Pulmonary artery endothelial cell (primary cell): ENCODE results near the gene PCSK6. TPM values are rescaled to one million over a fixed set of nuclear protein-coding genes. Genes with fewer than 3 reads are reported as not detected.

ENCODE experiments used
- DNase-seq: peaks from one replicate; pipeline ENCODE4 v3.0.0-alpha.2; 2011; ENCODE audit warnings: low read depth, low spot score
- total RNA-seq: library from RNA; depleted of rRNA; stranded (reverse); fragments of >200 nt; gene quantifications from 2 replicates; pipeline ENCODE4 v1.2.3, GENCODE V29; 2014

Gene PCSK6
- total RNA-seq, 1 donor from 2014 or later = 0.26 TPM

DNA sequence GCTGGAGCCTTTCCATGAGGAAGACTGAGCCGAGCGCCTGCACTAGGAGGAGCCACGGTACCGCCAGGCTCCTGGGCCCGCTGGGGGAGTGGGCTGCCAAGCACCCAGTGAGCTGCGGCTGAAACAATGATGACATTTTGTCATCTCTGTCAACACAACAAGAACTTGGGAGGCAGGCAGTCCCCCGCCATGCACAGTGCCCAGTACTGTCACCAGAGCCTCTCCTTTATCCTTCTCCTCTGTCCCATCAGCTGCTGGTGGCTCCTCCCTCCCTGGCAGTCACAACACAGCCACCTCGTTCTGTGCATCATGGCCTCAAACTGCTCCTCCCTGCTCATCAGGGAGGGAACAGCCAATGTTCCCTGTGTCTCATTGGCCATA, 34.0 kb upstream of the PCSK6 start:
- DNase-seq = no peak

DNA sequence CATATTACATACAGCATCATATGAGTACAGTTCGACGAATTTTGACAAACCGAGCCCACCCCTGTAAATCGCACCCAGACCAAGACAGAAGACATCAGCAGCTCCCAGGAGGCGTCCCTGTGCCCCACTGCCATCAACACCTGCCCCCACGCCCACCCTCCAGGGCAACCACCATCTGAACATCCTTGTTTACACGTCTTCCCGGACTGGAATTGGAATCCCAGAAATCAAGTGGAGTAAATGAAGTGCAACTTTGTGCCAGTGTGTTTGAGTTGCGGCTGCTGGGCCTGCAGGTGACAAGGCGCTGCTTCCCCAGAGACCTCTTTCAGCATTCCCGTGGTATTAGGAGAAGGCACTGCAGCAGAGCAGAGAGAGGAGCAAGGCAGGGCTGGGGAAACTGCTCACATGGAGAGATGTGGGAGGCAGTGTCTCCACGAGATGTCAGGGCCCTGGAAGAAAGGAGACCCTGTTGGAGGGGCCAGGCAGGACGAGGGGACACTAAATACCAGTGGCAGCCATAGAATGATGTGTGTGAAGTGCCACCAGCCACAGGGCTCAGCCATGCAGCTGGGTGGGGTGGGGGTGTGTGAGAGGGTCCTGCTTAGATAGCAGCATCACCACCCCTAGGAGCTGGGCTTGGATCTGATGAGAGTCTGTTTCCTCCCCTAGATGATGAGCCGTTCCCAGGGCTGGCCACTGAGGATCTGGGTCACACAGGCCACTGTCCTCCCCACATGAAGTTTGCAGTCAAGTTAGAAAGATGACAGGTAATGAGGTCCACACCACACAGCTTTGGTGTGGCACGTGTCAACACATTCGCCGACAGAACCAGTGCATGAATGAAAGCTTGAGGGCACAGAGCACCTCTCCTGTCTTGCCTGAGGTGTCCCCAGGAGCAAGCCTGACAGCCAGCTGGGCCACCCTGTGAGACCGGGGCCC, 33.4 kb upstream of the PCSK6 start:
- DNase-seq = no peak

DNA sequence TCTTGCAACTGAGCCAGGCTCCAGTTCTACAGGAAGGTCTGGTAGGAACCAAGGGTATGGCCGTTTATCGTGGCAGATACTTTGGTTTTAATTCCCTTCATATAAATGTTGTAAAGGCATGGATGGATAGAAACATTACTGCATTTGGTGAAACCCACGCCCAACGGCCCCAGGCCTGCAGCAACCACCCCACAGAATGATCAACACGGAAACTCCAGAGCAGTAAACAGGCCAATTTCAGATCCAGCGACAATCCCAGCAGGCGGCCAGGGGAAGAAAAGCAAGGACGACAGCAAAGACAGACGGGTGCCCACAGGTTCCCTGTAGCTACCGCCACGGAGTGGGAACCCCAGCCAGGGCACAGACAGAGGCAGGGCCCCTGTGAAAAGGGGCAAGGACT, 32.6 kb upstream of the PCSK6 start:
- DNase-seq = no peak

- DNase-seq = no peak
Measured at GRCh38 chr15:101521591-101521990, 32.1 kb upstream of the PCSK6 start.

DNA sequence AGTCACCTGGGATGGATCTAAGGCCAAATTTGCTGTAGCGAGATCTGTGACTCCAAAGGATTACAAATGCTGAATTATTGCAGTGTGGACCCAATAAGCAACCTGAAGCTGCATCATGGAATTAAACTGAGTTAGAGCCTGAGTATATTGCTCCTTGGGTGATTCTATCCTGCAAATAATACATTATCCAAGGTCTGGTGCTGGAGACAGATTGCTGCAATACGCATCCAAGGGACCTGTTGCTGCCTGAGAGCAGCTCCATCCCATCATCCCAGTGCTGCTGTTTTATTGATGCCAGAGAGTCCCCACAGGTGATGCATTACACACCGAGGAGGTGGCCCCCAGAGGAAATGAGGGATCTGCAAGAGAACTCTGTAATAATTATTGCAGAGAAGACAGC, 31.6 kb upstream of the PCSK6 start:
- no peak for DNase-seq

GRCh38 chr15:101520395-101520794, 30.9 kb upstream of the PCSK6 start:
- no peak for DNase-seq

DNA sequence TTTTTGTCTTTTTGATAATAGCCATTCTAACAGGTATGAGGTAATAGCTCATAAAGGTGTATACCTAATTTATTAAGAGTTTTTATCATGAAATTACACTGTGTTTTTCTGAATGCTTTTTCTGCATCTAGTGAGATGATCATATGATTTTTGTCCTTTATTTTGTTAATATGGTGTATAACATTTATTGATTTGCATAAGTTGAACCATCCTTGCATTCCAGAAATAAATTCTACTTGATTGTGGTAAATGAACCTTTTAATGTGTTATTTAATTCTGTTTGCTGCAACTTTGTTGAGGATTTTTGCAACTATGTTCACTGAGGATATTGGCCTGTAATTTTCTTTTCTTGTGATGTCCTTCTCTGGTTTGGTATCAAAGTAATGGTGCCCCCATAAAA, 28.0 kb upstream of the PCSK6 start:
- no peak for DNase-seq

DNA sequence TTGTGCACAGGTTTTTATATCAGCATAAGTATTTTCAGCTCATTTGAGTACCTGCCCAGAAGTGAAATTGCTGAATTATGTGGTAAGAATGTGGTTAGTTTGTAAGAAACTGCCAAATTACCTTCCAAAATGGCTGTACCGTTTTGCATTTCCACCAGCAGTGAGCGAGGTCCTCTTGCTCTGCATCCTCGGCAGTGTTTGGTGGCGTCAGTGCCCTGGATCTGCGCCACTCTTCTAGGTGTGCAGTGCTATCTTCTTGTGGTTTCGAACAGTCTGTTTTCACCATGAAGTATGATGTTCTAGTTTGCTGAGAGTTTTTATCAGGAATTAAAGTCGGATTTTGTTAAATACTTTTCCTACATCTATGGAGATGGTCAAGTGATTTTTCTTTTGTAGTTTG, 24.8 kb upstream of the PCSK6 start:
- no peak for DNase-seq

DNA sequence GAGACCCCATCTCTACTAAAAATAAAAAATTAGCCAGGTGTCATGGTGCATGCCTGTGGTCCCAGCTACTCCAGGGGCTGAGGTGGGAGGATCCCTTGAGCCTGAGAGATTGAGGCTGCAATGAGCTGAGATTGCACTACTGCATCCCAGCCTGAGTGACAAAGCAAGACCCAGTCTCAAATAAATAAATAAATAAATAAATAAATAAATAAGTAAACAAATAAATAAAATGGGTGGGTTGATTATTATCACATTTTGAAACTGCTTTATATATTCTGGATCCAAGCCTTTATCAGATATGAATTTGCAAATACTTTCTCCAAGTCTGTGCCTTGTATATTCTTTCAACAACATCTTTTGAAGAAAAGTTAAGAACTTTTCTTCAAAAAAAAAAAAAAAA, 22.2 kb upstream of the PCSK6 start:
- no peak for DNase-seq

DNA sequence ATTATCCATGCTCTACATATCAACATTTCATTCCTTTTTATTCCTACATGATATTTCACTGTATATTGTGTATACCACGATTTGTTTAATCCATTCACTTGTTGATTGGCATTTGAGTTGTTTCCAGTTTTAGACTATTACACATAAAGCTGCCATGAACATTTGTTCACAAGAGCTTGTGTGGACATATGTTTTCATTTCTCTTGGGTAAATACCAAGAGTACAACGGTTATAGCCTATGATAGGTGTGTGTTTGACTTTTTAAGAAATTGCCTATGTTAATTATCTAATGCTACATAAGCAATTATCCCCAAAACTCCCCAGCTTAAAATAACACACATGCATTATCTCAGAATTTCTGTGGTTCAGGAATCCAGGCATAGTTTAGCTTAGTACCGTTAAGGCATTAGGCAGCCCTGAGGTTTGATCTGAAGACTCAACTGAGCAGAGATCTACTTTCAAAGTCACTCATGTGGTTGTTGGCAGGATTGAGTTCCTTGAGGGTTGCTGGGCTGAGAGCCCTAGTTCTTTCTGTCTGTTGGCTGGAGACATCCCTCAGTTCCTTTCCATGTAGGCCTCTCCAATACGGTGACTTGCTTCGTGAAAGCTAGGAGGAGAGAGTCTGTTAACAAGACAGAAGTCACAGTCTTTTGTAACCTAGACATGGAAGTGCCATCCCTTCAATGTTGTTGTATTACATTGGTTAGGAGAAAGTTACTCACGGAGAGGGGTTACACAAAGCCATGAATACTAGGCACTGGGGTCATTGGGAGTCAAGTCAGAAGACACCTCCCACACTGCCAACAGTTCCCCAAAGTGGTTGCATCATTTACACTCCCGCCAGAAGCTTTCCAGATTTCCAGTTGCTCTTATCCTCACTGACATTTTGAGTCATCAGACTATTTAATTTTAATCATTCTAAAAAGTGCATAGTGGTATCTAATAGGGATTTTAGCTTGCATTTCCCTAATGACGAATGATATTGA, 21.0 kb upstream of the PCSK6 start:
- no peak for DNase-seq

DNA sequence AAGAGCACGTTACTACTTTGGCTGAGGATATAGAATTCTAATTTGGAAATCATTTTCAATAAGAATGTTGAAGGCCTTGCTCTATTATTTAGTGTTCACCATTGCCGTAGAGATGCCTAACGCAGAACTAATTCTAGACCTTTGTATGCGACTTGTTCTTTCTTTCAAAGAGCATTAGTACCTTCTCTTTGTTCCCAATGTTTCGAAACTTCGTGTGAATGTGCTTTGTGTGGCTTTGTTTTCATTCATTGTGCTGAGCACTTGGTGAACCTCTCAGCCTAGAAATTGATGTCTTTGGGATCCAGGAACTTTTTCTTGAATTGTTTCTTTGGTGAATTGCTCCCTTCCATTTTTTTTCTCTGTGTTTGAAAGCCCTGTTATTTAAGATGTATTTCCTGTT, 19.8 kb upstream of the PCSK6 start:
- DNase-seq = no peak

GRCh38 chr15:101506491-101506890, 17.0 kb upstream of the PCSK6 start:
- DNase-seq = no peak

- DNase-seq = no peak
Measured at GRCh38 chr15:101505610-101506337, 16.3 kb upstream of the PCSK6 start.

DNA sequence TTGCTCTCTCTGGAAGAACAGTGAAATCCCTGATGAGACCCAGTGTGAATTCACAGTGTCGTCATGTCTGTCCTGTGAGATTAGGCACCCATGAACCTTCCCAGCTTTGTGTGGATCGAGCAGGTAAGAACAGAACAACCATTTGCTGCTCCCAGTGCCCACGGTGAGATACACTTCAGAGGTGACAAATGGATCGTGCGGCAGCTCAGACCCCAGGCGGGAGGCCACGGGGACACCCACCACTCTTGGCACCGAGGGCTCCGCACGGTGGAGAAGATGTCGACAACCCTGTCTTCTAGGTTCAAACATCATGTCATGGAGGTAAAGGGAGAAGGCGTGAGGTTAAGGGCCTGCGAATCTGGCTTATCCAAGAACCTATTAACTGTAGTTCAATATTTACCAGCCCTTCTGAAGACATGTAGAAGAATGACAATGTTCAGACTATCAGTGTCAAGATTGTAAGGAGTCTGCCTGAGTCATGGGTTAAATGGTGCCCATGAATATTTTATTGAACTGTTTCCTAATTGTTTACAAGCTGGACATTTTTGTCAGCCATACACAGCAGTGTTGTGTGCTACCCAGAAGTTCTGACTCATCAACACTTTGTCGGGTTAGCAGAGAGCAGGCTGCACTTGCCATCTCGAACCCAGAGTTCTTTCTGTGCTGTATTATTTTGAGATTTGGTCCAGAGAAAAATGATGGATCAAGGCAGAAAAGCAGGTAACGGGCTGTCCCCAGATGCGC, 15.5 kb upstream of the PCSK6 start:
- no peak for DNase-seq

- DNase-seq = no peak
Measured at GRCh38 chr15:101504373-101504772, 14.9 kb upstream of the PCSK6 start.

- no peak for DNase-seq
Measured at GRCh38 chr15:101503296-101503599, 13.7 kb upstream of the PCSK6 start.

DNA sequence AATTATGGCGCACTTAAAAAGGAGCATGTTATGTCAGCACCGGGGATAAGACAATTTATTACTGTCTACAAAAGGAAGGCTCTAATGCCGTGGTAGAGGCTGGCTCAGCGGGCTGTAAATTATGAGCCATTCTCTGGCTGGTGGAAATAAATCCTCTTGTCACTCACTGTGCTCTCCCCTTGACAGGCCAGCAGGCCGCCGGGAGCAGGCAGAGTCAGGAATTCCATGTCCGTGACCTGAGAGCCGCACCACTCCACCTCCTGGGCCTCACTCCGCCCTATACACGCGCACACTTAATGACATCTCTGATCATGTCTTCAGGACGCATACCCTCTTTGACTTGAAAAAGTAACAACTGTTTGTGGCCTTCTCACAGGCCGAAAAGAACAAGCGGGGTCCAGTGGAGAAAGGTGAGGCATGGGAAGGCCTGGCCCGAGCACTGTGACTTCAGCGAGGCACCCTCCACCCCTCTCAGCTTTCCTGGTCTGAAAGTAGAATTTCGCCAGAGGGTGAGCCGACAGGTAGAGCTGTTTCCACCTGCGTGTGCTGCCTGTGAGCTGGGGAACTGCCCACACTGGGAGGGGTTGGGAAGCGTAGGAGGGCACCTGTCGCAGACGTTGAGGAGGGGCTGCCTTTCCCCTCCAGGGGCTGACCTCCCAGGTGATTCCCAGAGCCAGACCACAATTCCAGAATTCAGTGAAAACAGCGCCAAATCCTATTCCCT, 13.2 kb upstream of the PCSK6 start:
- no peak for DNase-seq

DNA sequence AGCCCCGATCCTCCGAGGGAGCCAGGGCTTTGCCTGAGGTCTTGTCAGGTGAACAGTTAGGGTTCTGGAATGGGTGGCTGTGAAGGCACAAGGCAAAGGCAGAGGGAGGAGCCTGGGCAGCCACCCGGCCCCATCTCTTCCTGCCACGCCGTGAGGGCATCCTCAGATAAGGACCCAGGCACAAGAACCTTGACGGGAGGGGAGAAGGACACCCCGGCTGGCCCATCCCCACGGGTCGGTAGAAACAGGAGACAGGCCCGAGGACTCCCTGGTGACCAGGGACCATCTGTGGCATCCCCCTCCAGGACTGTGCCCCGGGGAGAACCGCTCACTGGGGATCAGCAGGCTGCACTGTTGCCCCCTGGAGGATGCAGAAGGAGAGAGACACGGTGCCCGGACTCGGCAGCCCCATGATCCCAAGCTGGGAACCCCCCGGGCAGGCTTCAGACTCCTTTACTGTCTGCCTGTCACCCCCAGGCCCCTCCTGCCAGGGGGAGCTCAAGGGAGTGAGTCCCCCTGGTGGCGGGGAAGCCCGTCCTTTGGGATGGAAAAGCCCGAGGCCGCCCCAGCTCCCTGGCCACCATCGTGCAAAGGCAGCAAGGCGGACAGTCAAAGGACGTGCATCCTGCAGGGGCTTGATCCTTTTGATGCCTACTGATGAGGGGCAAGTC, 12.3 kb upstream of the PCSK6 start:
- no peak for DNase-seq

GRCh38 chr15:101500865-101501551, 11.5 kb upstream of the PCSK6 start:
- DNase-seq = no peak
